ENCODE results near the gene AANAT. TPM values are rescaled to one million over a fixed set of nuclear protein-coding genes. Genes with fewer than 3 reads are reported as not detected.
"Not testable (repeated sequence)": the region's sequence is repeated elsewhere in the genome, so short reads cannot be mapped to it uniquely, and the experiment has no call there.

AANAT gene
- total RNA-seq, 6 experiments from 2014 or later, result not detected

- intact Hi-C loops (cut with DNase I), result loop anchor here in 1 of 2 donors (10.0 kb wide), 1 partner anchor 99 kb away; no protein-coding TSS in a partner anchor
- DNase-seq (no peak), ATAC-seq (no peak)
- Histone ChIP-seq H3K36me3 (no peaks in the 10 kb centered on the region), H3K4me3 (no peak overlapping the region), H3K27me3 (no peaks in the 10 kb centered on the region), H3K27ac (no peak overlapping the region), H3K4me1 (peaks cover 0 to 27% (median 1%) of the 10 kb centered on the region in 4 donors), H3K9me3 (no peaks in the 10 kb centered on the region)
- TF ChIP-seq CTCF (IDR thresholded peaks at IDR 0.05), result no peak
- TF ChIP-seq POLR2A (IDR thresholded peaks at IDR 0.05), result no peak
- WGBS (ENCODE audit: insufficient coverage, low coverage, low lambda C conversion rate, missing lambda C conversion rate), result 61% methylated on average over 4 of the region's 7 CpGs
Measured at GRCh38 chr17:76504117-76504516, 36.7 kb downstream of the AANAT start.

GRCh38 chr17:76506408-76507345, 39.3 kb downstream of the AANAT start:
- Histone ChIP-seq H3K27me3 (no peaks in the 10 kb centered on the region), H3K4me1 (peaks cover 0 to 8% (median 0%) of the 10 kb centered on the region in 4 donors), H3K36me3 (no peaks in the 10 kb centered on the region), H3K27ac (no peak overlapping the region), H3K9me3 (no peaks in the 10 kb centered on the region), H3K4me3 (no peak overlapping the region)
- TF ChIP-seq CTCF (IDR thresholded peaks at IDR 0.05) (peak; percentile 94 to 96 (median 95)), POLR2A (IDR thresholded peaks at IDR 0.05) (no peak)
- intact Hi-C loops (cut with DNase I), result loop anchor here (5.0 to 10.0 kb wide), 2 partner anchors 39 to 102 kb away; partner anchors contain the start of gene AANAT (in 2 of the 2)
- DNase-seq (peak; percentile 81 to 87 (median 82)), ATAC-seq (peak; percentile 84 to 90 (median 86))
- 70% methylated on average over 3 of the region's 24 CpGs for WGBS (ENCODE audit: insufficient coverage, low coverage, low lambda C conversion rate, missing lambda C conversion rate)

- H3K27me3 ChIP-seq, H3K36me3 ChIP-seq, ATAC-seq, H3K4me1 ChIP-seq, H3K9me3 ChIP-seq, DNase-seq, H3K27ac ChIP-seq, H3K4me3 ChIP-seq: not testable (repeated sequence)
- intact Hi-C loops (cut with DNase I), result loop anchor here (5.0 to 10.0 kb wide), 2 partner anchors 41 to 104 kb away; partner anchors contain the start of gene AANAT (in 2 of the 2)
- 49% methylated on average over 14 of the region's 14 CpGs for WGBS (ENCODE audit: insufficient coverage, low coverage, low lambda C conversion rate, missing lambda C conversion rate)
Measured at GRCh38 chr17:76508472-76509063, 41.2 kb downstream of the AANAT start.

GRCh38 chr17:76510831-76511244, 43.4 kb downstream of the AANAT start:
- intact Hi-C loops (cut with DNase I), result no loop called here
- WGBS (ENCODE audit: insufficient coverage, low coverage, low lambda C conversion rate, missing lambda C conversion rate), result 28% methylated on average over 7 of the region's 9 CpGs
- no peak for ATAC-seq

More at GRCh38 chr17:76510831-76511244, 43.4 kb downstream of the AANAT start:
- no peaks in the 10 kb centered on the region for H3K36me3 ChIP-seq
- no peak for DNase-seq
- H3K9me3 ChIP-seq, result no peaks in the 10 kb centered on the region
- H3K4me3 ChIP-seq, result no peak overlapping the region
- peaks cover 0 to 4% (median 0%) of the 10 kb centered on the region in 4 donors for H3K4me1 ChIP-seq
- H3K27me3 ChIP-seq, result no peaks in the 10 kb centered on the region
- H3K27ac ChIP-seq, result no peak overlapping the region
- TF ChIP-seq CTCF (IDR thresholded peaks at IDR 0.05) (no peak), POLR2A (IDR thresholded peaks at IDR 0.05) (no peak)

Data from right lobe of liver (tissue), 6 donors.